Measurements from ENCODE around the gene PLEKHA1.

DNA sequence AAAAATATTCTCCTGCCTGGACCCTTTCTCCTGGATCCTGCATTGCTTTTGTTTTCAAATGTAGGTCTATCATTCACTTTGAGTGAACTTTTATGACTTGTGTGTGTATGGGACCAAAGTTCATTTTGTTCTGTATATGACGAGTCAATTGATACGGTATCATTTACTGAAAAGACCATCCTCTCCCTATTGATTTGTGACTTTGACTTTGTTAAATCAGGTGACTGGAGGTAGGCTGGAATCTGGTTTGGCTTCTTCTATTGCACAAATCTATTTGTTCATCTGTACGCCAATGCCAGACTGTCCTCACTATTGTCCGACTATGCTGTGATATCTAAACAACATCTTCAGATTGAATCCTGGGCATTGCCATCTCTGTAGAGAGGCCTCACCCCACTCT is 74.6 kb downstream of the PLEKHA1 start:
- TF ChIP-seq EZH2 (IDR thresholded peaks at IDR 0.05; ENCODE audit: borderline replicate concordance, insufficient read depth, low read depth, low read length, poor library complexity, severe bottlenecking), result no peak
- TF ChIP-seq, protein P1, sequence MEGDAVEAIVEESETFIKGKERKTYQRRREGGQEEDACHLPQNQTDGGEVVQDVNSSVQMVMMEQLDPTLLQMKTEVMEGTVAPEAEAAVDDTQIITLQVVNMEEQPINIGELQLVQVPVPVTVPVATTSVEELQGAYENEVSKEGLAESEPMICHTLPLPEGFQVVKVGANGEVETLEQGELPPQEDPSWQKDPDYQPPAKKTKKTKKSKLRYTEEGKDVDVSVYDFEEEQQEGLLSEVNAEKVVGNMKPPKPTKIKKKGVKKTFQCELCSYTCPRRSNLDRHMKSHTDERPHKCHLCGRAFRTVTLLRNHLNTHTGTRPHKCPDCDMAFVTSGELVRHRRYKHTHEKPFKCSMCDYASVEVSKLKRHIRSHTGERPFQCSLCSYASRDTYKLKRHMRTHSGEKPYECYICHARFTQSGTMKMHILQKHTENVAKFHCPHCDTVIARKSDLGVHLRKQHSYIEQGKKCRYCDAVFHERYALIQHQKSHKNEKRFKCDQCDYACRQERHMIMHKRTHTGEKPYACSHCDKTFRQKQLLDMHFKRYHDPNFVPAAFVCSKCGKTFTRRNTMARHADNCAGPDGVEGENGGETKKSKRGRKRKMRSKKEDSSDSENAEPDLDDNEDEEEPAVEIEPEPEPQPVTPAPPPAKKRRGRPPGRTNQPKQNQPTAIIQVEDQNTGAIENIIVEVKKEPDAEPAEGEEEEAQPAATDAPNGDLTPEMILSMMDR (IDR thresholded peaks at IDR 0.05), result no peak

Measured in B cell (primary cell).